ENCODE data around the gene ATP5MK. TPM values are rescaled to one million over a fixed set of nuclear protein-coding genes. Genes with fewer than 3 reads are reported as not detected.

Gene ATP5MK
- total RNA-seq: 145 and 240 TPM in 2 replicates

GRCh38 chr10:103396067-103396788 lies at the start of gene ATP5MK, which contains the start of gene PDCD11:
ATP5MK (minus strand) TSS chr10:103396475; CDS start chr10:103392457, 4,018 bp downstream.
PDCD11 (plus strand) TSS chr10:103396626; CDS start chr10:103398427, 1,801 bp downstream.

GRCh38 chr10:103367782-103368518 lies 28.3 kb downstream of the ATP5MK start, which contains the start of gene TAF5:
TAF5 (plus strand) TSS chr10:103367976; CDS start chr10:103367990, 14 bp downstream.

GRCh38 chr10:103350517-103351260 lies 45.6 kb downstream of the ATP5MK start, which contains the start of gene PCGF6:
PCGF6 (minus strand) TSS chr10:103351140; CDS start chr10:103351066, 74 bp downstream.

Other genes with a start within 250 kb of the ATP5MK start
- gene NT5C2, start 203.2 kb downstream of the ATP5MK start, total RNA-seq: 53.8 and 63.2 TPM in 2 replicates
- not detected in 2 replicates for gene RPEL1, start 150.6 kb downstream of the ATP5MK start, total RNA-seq
- gene INA, start 119.3 kb downstream of the ATP5MK start, total RNA-seq: 3.5 and 6.2 TPM in 2 replicates
- 6.0 and 9.8 TPM in 2 replicates for gene PCGF6, start 45.3 kb downstream of the ATP5MK start, total RNA-seq
- 2.3 and 3.9 TPM in 2 replicates for gene TAF5, start 28.5 kb downstream of the ATP5MK start, total RNA-seq
- gene PDCD11, start 151 bp upstream of the ATP5MK start, total RNA-seq: 23.6 and 29.6 TPM in 2 replicates
- gene CALHM2, start 55.9 kb upstream of the ATP5MK start, total RNA-seq: 23.7 and 25.1 TPM in 2 replicates
- gene CALHM1, start 62.4 kb upstream of the ATP5MK start, total RNA-seq: not detected in 2 replicates
- gene CALHM3, start 82.8 kb upstream of the ATP5MK start, total RNA-seq: 0.22 and 0.39 TPM in 2 replicates
- gene NEURL1, start 97.2 kb upstream of the ATP5MK start, total RNA-seq: 5.5 and 10.0 TPM in 2 replicates

Data from placental epithelial cell (primary cell).